KBM-7 (cell line): Measurements from ENCODE around the gene GDF15.

ENCODE experiments used
- DNase-seq: peaks from one replicate; pipeline ENCODE4 v3.0.0-alpha.2; 2015
- in situ Hi-C: fragments of 300-500 bp; cut with MboI; formaldehyde crosslinking; loops from 2 replicates; pipeline ENCODE4 v1.14.3; 2020; ENCODE audit warnings: low sequenced_read_pairs, low pct_unique_long_range_greater_than_20kb, mixed read lengths

The GDF15 gene

DNA sequence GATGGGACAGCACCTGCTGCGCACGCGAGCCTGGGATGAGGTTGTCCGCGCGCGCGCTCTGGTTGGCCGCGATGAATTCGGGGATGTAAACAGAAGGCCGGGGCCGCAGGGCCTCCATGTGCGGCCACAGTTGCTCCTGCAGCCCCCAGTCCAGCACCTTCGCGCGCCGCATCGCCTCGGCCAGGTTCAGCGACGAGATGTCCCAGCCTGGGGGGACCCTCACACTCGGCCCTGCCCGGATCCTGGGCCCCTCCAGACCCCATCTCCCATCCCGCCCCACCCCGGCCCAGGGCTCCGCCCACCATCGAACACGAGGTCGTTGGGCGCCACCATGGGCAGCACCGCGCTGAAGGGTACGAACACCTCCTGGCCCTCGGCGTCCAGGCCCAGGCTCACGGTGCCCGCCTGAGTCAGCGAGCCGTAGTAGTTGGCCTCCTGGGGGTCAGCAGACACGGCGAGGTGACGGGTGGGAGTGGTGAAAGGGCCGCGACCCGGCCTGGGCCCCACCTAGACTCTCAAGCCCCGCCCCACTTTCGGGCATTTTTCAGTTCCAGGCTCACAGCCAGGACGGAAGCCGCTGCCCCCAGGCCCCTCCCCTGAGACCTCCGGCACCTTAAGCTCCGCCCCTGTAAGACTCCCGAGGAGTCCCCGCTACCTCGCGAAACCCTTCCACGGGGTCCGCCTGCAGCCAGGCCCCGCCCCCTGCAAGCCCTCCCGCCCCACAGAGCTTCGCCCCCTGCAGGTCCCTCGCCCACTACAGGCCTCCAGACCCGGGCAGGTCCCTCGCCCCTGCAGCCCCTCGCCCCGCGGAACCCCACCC is 50.9 kb downstream of the GDF15 start:
- in situ Hi-C loops, result no loop called here
- peak; percentile 80 for DNase-seq

DNA sequence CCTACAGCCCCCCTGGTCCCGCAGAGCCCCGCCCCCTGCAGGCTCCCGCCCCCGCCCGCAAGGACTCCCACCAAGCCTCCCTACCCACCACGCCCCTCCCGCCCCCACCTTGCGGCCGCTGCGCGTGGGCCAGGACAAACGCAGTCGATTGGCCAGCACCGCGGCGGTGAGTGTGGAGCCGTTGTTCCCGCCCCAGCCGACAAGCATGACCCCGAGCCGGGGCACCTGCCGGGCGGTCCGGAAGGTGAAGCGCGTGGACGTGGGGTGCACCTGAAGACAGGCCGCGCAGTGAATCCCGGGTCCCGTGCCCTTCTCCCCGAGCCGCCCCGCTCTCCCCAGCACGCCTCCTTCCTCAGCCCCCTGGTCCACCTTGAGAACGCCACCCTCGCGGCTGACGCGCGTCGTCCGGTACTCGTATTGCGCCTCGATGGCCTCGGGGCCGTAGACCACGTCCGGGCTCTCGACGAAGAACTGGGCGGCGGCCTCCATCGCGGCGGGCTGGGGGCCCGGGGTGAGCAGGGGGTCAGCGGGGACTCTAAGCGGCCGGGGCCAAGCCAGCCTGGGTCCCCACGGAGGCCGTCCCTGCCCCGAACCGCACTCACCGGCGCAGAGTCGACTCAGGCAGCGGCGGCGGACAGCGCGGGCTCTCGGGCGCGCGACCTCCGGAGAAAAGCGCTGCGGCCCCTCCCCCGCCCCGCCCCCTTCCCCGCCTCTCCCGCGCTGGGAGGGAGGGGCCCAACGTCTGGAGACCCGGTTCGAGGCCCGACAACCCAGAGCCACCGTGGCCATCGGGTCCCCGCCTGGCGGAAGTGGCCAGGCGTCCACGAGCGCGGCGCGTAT is 51.8 kb downstream of the GDF15 start, which contains the start of gene ISYNA1:
ISYNA1 (minus strand) TSS at position 643 of the 840 bp plus-strand sequence; CDS start at position 489, 154 bp downstream.
- no peak for DNase-seq
- in situ Hi-C loops, result no loop called here

DNA sequence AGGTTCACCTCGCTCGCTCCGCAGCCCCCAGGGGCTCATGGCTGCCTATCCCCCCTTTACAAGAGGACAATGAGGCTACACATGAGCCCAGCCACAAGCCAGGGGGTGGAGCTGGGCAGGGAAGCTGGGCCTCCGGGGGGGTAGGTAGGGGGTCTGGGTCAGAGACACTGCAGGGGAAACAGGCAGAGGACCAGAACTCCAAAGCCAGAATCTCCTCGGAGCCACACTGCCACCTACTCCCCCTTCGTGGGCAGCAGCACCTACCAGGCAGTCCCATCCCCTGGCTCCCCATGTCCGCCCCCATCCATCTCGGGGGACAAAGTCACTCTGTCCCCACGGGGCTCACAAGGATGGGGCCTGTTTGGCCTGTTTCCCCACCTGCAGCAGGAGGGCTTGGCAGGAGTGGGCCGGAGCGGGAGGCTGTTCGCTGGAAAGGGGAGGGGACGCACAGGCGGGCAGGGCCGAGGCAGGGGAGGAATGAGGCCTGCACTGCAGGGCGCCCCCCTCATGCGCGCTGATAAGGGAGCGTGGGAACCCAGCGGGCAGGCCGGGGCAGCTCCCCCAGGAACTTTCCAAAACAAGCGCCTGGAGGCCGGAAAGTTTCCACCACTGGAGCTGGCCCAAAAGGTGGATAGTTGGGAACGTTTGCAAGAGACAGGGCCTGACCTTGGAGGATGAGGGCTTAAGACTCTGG is 52.5 kb downstream of the GDF15 start:
- in situ Hi-C loops, result no loop called here
- no peak for DNase-seq
